ENCODE data around the gene NOLC1.

The NOLC1 gene

DNA sequence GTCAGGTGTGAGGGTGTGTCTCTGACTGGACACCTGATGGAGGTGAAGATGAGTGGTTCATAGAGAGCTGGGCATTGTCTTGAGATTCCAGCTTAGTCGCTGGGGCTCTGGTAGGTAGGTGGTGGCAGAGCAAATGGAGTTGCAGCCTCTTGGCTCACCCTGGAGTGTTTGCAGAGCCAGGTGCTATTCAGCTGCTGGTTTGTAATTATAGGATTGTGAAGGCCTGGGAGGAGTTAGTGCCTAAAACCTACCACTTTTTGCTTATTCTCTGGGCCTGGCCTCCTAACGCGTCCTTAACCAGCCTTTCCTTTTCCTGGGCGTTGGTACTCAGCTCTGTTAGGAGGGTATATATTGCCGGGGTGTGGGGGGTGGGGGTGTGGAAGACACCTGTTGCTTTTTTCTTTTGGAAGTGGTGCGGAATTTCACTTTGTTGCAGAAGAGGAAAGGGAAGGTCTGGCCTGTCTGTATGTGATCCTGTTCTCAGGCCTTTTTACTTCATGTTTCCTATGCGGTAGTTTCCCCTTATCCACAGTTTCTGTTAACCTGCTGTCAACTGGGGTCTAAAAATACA lies 16.1 kb upstream of the NOLC1 start:
- DNase-seq (ENCODE audit: low read depth): no peak
- TF ChIP-seq, protein P1, sequence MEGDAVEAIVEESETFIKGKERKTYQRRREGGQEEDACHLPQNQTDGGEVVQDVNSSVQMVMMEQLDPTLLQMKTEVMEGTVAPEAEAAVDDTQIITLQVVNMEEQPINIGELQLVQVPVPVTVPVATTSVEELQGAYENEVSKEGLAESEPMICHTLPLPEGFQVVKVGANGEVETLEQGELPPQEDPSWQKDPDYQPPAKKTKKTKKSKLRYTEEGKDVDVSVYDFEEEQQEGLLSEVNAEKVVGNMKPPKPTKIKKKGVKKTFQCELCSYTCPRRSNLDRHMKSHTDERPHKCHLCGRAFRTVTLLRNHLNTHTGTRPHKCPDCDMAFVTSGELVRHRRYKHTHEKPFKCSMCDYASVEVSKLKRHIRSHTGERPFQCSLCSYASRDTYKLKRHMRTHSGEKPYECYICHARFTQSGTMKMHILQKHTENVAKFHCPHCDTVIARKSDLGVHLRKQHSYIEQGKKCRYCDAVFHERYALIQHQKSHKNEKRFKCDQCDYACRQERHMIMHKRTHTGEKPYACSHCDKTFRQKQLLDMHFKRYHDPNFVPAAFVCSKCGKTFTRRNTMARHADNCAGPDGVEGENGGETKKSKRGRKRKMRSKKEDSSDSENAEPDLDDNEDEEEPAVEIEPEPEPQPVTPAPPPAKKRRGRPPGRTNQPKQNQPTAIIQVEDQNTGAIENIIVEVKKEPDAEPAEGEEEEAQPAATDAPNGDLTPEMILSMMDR (conservative IDR thresholded peaks at IDR 0.05; ENCODE audit: low read depth, low read length): no peak
- H3K4me3 ChIP-seq (ENCODE audit: low read depth, low read length): no peak overlapping the region

DNA sequence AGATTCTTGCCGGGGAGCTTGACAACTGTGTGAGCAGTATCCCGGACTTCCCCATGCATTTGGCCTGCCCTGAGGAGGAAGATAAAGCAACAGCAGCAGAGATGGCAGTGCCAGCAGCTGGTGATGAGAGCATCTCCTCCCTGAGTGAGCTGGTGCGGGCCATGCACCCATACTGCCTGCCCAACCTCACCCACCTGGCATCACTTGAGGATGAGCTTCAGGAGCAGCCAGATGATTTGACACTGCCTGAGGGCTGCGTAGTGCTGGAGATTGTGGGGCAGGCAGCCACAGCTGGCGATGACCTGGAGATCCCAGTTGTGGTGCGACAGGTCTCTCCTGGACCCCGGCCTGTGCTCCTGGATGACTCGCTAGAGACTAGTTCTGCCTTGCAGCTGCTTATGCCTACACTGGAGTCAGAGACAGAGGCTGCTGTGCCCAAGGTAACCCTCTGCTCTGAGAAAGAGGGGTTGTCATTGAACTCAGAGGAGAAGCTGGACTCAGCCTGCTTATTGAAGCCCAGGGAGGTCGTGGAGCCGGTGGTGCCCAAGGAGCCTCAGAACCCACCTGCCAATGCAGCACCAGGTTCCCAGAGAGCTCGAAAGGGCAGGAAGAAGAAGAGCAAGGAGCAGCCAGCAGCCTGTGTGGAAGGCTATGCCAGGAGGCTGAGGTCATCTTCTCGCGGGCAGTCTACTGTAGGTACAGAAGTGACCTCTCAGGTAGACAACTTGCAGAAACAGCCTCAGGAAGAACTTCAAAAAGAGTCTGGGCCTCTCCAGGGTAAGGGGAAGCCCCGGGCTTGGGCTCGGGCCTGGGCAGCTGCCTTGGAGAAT lies 12.7 kb upstream of the NOLC1 start:
- TF ChIP-seq, protein P1 (conservative IDR thresholded peaks at IDR 0.05; ENCODE audit: low read depth, low read length): no peak
- no peak for DNase-seq (ENCODE audit: low read depth)
- no peak overlapping the region for H3K4me3 ChIP-seq (ENCODE audit: low read depth, low read length)

DNA sequence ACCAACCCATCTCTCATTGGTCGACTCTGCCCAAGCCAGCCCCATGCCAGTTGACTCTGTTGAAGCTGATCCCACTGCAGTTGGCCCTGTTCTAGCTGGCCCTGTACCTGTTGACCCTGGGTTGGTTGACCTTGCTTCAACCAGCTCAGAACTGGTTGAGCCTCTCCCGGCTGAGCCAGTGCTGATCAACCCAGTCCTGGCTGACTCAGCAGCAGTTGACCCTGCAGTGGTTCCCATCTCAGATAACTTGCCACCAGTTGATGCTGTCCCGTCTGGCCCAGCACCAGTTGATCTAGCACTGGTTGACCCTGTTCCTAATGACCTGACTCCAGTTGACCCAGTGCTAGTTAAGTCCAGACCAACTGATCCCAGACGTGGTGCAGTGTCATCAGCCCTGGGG lies 12.0 kb upstream of the NOLC1 start:
- TF ChIP-seq, protein P1 (conservative IDR thresholded peaks at IDR 0.05; ENCODE audit: low read depth, low read length): no peak
- no peak for DNase-seq (ENCODE audit: low read depth)
- H3K4me3 ChIP-seq (ENCODE audit: low read depth, low read length): no peak overlapping the region

DNA sequence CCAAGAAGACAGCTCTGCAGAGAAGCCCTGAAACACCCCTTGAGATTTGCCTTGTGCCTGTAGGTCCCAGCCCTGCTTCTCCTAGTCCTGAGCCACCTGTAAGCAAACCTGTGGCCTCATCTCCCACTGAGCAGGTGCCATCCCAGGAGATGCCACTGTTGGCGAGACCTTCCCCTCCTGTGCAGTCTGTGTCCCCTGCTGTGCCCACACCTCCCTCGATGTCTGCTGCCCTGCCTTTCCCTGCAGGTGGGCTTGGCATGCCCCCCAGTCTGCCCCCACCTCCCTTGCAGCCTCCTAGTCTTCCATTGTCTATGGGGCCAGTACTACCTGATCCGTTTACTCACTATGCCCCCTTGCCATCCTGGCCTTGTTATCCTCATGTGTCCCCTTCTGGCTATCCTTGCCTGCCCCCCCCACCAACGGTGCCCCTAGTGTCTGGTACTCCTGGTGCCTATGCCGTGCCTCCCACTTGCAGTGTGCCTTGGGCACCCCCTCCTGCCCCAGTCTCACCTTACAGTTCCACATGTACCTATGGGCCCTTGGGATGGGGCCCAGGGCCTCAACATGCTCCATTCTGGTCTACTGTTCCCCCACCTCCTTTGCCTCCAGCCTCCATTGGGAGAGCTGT lies 11.2 kb upstream of the NOLC1 start:
- H3K4me3 ChIP-seq (ENCODE audit: low read depth, low read length): no peak overlapping the region
- TF ChIP-seq, protein P1 (conservative IDR thresholded peaks at IDR 0.05; ENCODE audit: low read depth, low read length): no peak
- no peak for DNase-seq (ENCODE audit: low read depth)

DNA sequence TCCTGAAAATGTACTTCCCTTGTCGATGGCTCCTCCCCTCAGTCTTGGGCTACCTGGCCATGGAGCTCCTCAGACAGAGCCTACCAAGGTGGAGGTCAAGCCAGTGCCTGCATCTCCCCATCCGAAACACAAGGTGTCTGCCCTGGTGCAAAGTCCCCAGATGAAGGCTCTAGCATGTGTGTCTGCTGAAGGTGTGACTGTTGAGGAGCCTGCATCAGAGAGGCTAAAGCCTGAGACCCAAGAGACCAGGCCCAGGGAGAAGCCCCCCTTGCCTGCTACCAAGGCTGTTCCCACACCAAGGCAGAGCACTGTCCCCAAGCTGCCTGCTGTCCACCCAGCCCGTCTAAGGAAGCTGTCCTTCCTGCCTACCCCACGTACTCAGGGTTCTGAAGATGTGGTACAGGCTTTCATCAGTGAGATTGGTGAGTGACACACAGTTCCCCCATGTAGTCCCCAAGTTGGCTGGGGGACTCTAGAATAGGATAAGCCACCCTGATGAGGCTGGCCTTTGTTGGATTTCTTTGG lies 10.5 kb upstream of the NOLC1 start:
- no peak overlapping the region for H3K4me3 ChIP-seq (ENCODE audit: low read depth, low read length)
- no peak for DNase-seq (ENCODE audit: low read depth)
- TF ChIP-seq, protein P1 (conservative IDR thresholded peaks at IDR 0.05; ENCODE audit: low read depth, low read length): no peak

DNA sequence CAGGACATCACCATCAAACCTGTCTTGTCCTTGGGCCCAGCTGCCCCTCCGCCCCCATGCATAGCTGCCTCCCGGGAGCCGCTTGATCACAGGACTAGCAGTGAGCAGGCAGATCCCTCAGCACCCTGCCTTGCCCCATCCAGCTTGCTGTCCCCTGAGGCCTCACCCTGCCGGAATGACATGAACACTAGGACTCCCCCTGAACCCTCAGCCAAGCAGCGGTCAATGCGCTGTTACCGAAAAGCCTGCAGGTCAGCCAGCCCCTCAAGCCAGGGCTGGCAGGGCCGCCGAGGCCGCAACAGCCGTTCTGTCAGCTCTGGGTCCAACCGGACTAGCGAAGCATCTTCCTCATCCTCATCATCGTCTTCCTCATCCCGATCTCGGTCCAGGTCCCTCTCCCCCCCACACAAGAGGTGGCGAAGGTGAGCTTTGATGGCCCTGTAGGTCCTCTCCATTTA lies 5.2 kb upstream of the NOLC1 start:
- no peak overlapping the region for H3K4me3 ChIP-seq (ENCODE audit: low read depth, low read length)
- TF ChIP-seq, protein P1 (conservative IDR thresholded peaks at IDR 0.05; ENCODE audit: low read depth, low read length): no peak
- DNase-seq (ENCODE audit: low read depth): no peak

Data from choroid plexus epithelial cell (primary cell).